GM10248 (cell line): ENCODE measurements around the gene PI4KB.

Source experiments
- CTCF ChIA-PET: fragments of 300-600 bp; sonication (Branson Sonifier 250); formaldehyde crosslinking; extraction: SDS; loops from one replicate; lab custom pipeline; 2021; ENCODE audit warnings: antibody characterized with exemption; lab: Yijun Ruan, JAX
- POLR2A ChIA-PET: fragments of 350-650 bp; sonication (Branson Sonifier 250); formaldehyde crosslinking; extraction: SDS; loops from one replicate; lab custom pipeline; 2020; ENCODE audit warnings: antibody characterized with exemption; lab: Yijun Ruan, JAX
- DNase-seq: peaks from one replicate; pipeline ENCODE4 v3.0.0; 2012; ENCODE audit errors: extremely low spot score
- TF ChIP-seq, protein P1 (sequence below): IDR thresholded peaks from 2 replicates; pipeline ENCODE4 v1.5.1; 2012; ENCODE audit warnings: mild to moderate bottlenecking, low read depth; ENCODE audit errors: extremely low read depth, missing control alignments, control extremely low read depth

The PI4KB gene

DNA sequence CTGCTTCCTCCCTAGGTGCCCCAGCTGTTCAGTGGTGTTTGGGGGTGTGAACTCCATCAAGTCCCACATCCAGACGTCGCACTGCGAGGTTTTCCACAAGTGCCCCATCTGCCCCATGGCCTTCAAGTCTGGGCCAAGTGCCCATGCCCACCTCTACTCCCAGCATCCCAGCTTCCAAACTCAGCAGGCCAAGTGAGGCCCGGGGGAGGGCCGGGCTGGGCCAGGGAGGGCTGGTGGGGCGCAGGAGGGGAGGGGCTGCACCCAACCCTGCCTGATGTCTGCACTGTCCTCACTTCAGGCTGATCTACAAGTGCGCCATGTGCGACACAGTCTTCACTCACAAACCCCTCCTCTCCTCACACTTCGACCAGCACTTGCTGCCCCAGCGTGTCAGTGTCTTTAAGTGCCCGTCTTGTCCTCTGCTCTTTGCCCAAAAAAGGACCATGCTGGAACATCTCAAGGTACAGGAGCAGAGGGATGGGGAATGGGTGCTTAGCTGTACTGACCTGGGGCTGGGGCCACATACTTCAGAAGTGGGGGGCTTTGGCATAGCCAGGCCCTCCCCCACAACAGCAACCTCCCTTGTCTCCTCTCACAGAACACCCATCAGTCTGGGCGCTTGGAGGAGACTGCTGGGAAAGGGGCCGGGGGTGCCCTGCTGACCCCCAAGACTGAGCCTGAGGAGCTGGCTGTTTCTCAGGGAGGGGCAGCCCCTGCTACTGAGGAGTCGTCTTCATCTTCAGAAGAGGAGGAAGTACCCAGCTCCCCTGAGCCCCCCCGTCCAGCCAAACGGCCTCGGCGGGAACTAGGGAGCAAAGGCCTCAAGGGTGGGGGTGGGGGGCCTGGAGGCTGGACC lies 37.9 kb downstream of the PI4KB start:
- TF ChIP-seq, protein P1, sequence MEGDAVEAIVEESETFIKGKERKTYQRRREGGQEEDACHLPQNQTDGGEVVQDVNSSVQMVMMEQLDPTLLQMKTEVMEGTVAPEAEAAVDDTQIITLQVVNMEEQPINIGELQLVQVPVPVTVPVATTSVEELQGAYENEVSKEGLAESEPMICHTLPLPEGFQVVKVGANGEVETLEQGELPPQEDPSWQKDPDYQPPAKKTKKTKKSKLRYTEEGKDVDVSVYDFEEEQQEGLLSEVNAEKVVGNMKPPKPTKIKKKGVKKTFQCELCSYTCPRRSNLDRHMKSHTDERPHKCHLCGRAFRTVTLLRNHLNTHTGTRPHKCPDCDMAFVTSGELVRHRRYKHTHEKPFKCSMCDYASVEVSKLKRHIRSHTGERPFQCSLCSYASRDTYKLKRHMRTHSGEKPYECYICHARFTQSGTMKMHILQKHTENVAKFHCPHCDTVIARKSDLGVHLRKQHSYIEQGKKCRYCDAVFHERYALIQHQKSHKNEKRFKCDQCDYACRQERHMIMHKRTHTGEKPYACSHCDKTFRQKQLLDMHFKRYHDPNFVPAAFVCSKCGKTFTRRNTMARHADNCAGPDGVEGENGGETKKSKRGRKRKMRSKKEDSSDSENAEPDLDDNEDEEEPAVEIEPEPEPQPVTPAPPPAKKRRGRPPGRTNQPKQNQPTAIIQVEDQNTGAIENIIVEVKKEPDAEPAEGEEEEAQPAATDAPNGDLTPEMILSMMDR: no peak
- DNase-seq: no peak
- ChIA-PET CTCF (interaction anchor here (0.9 kb wide), 1 partner anchor 12 kb away, joined by 4 read pairs; no protein-coding TSS in a partner anchor), POLR2A (no interaction called here)

DNA sequence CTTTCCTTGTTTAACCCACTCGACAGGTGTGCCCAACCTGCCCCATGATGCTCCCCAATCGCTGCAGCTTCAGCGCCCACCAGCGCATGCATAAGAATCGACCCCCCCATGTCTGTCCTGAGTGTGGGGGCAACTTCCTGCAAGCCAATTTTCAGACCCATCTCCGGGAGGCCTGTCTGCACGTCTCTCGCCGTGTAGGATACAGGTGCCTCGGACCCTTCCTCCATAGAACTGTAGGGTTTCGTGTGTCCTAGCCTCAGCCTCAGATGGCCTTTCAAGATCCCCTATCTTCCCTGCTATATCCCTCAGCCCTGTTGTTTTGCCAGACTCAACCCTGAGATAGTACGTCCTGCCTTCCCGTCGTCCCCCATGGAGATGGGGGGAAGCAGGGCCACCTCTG lies 38.7 kb downstream of the PI4KB start:
- ChIA-PET POLR2A (no interaction called here), CTCF (no interaction called here)
- TF ChIP-seq, protein P1: no peak
- no peak for DNase-seq

DNA sequence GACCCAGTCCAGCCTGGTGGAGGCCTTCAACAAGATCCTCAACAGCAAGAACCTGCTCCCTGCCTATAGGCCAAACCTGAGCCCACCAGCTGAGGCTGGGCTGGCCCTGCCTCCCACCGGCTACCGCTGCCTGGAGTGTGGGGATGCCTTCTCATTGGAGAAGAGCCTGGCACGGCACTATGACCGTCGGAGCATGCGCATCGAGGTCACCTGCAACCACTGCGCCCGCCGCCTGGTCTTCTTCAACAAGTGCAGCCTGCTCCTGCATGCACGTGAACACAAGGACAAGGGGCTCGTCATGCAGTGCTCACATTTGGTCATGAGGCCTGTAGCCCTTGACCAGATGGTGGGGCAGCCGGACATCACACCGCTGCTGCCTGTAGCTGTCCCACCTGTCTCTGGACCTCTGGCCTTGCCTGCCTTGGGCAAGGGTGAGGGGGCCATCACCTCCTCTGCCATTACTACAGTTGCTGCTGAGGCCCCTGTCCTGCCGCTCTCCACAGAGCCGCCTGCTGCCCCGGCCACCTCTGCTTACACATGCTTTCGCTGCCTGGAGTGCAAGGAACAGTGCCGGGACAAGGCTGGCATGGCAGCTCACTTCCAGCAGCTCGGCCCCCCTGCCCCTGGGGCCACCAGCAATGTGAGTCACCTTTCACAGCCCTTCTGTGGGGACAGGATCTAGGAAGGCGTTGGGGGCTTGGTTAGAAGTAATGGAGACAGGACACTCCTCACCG lies 39.3 kb downstream of the PI4KB start:
- ChIA-PET CTCF (no interaction called here), POLR2A (no interaction called here)
- DNase-seq: no peak
- TF ChIP-seq, protein P1: no peak

DNA sequence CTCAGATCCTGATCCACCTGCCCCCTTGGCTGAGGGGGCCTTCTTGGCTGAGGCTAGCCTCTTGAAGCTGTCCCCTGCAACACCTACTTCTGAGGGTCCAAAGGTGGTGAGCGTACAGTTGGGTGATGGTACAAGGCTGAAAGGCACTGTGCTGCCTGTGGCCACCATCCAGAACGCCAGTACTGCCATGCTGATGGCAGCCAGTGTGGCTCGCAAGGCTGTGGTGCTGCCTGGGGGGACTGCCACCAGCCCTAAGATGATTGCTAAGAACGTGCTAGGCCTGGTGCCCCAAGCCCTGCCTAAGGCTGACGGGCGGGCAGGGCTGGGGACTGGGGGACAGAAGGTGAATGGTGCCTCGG lies 39.9 kb downstream of the PI4KB start:
- ChIA-PET CTCF (interaction anchor here (1.3 to 2.3 kb wide), 2 partner anchors 10 to 14 kb away, joined by 4 to 8 read pairs; no protein-coding TSS in a partner anchor), POLR2A (no interaction called here)
- TF ChIP-seq, protein P1: no peak
- no peak for DNase-seq

DNA sequence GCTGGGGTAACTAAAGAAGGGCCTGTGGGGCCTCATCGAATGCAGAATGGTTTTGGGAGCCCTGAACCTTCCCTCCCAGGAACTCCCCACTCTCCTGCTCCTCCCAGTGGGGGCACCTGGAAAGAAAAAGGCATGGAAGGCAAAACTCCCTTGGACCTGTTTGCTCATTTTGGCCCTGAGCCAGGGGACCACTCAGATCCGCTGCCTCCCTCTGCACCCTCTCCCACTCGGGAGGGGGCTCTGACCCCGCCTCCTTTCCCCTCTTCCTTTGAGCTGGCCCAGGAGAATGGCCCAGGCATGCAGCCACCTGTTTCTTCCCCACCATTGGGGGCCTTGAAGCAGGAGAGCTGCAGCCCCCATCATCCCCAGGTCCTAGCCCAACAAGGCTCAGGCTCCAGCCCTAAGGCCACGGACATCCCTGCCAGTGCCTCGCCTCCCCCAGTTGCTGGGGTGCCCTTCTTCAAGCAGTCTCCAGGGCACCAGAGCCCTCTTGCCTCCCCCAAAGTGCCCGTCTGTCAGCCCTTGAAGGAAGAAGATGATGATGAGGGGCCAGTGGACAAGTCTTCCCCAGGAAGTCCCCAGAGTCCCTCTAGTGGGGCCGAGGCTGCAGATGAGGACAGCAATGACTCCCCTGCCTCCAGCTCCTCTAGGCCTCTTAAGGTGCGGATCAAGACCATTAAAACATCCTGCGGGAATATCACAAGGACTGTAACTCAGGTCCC lies 40.4 kb downstream of the PI4KB start:
- DNase-seq: no peak
- TF ChIP-seq, protein P1: no peak
- POLR2A ChIA-PET: no interaction called here
- CTCF ChIA-PET: interaction anchor here (1.3 to 2.3 kb wide), 2 partner anchors 11 to 14 kb away, joined by 4 to 8 read pairs; no protein-coding TSS in a partner anchor
